GM04504 (cell line): ENCODE data around the gene VAV2.

Experiments
- DNase-seq: peaks from one replicate; pipeline ENCODE4 v3.0.0-alpha.2; 2012; ENCODE audit warnings: low read depth

The VAV2 gene

GRCh38 chr9:133873009-133873408 is 119.1 kb downstream of the VAV2 start:
- DNase-seq, result no peak

GRCh38 chr9:133870598-133871595 is 121.2 kb downstream of the VAV2 start:
- no peak for DNase-seq

GRCh38 chr9:133869674-133870405 is 122.3 kb downstream of the VAV2 start:
- no peak for DNase-seq

GRCh38 chr9:133868203-133868602 is 123.9 kb downstream of the VAV2 start:
- DNase-seq, result no peak

- DNase-seq, result no peak
Measured at GRCh38 chr9:133866946-133867345, 125.2 kb downstream of the VAV2 start.

- no peak for DNase-seq
Measured at GRCh38 chr9:133864011-133864410, 128.1 kb downstream of the VAV2 start.

GRCh38 chr9:133863257-133863592 is 128.9 kb downstream of the VAV2 start:
- DNase-seq, result no peak

- no peak for DNase-seq
Measured at GRCh38 chr9:133862585-133863256, 129.4 kb downstream of the VAV2 start.

GRCh38 chr9:133861692-133862091 is 130.4 kb downstream of the VAV2 start:
- no peak for DNase-seq

- DNase-seq, result no peak
Measured at GRCh38 chr9:133861086-133861485, 131.0 kb downstream of the VAV2 start.

GRCh38 chr9:133858771-133859170 is 133.4 kb downstream of the VAV2 start:
- no peak for DNase-seq

- no peak for DNase-seq
Measured at GRCh38 chr9:133857639-133858038, 134.5 kb downstream of the VAV2 start.

- DNase-seq, result no peak
Measured at GRCh38 chr9:133856798-133857197, 135.3 kb downstream of the VAV2 start.

- DNase-seq, result peak; percentile 94
Measured at GRCh38 chr9:133855802-133856521, 136.2 kb downstream of the VAV2 start.

GRCh38 chr9:133855371-133855770 is 136.8 kb downstream of the VAV2 start:
- no peak for DNase-seq

- no peak for DNase-seq
Measured at GRCh38 chr9:133854765-133855164, 137.4 kb downstream of the VAV2 start.

GRCh38 chr9:133854048-133854447 is 138.1 kb downstream of the VAV2 start:
- no peak for DNase-seq

- DNase-seq, result no peak
Measured at GRCh38 chr9:133853331-133853730, 138.8 kb downstream of the VAV2 start.

- no peak for DNase-seq
Measured at GRCh38 chr9:133852431-133852830, 139.7 kb downstream of the VAV2 start.

- DNase-seq, result no peak
Measured at GRCh38 chr9:133851693-133852092, 140.4 kb downstream of the VAV2 start.

- DNase-seq, result no peak
Measured at GRCh38 chr9:133850937-133851336, 141.2 kb downstream of the VAV2 start.

GRCh38 chr9:133850161-133850560 is 142.0 kb downstream of the VAV2 start:
- no peak for DNase-seq
